HG02588 (cell line): ENCODE data around the gene KLHDC7B.
A peak's percentile ranks its signal among the peaks of the same experiment; 100 is the strongest.

Source experiments
- ATAC-seq: cut with Tn5 transposase; IDR thresholded peaks from one replicate; pipeline ENCODE4 v1.9.1; 2021; ENCODE audit warnings: mild to moderate bottlenecking, moderate library complexity; ENCODE audit not compliant: unreplicated experiment

Gene KLHDC7B

DNA sequence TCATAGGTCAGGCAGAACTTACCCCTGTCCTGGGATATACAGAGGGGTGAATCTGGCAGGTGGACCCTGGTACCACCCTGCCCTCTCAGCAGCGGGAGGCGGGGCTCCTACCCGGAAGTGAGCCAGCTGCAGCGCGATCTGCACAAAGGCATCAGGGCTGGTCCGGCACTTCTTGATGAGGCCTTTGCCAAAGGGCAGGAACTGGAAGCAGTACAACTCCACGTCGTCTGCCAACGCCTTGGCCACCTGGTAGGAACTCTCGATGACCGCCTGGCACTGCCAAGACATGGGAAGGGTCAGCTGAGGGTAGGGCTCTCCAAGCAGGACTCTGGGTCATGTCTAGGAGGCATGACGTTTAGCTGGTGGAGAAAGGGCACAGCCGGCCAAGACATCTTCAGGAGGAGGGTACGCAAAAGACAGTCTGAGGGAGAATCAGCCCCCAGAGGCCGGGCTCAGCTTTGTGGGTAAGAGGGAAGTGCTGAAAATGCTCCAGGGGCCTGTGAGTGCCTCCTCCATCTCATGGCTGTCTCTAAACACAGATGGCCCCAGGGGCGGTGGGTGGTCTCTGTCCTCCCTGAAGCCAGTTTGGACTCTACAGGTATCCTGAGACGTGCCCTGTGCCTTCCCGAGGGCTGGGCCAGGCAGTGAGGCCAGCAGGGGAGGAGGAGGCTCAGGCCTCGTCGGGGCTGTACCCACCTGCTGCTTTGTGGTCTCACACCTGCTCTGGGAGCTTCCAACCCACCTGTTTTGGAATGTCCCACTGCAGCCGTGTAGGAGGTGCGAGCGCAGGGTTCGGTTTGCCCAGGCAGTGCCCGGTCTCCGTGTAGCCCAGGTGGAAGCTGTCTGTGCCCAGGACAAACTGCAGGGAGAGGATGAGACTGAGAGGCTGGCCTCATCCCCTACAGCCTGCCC, 25.8 kb downstream of the KLHDC7B start:
- no peak for ATAC-seq

DNA sequence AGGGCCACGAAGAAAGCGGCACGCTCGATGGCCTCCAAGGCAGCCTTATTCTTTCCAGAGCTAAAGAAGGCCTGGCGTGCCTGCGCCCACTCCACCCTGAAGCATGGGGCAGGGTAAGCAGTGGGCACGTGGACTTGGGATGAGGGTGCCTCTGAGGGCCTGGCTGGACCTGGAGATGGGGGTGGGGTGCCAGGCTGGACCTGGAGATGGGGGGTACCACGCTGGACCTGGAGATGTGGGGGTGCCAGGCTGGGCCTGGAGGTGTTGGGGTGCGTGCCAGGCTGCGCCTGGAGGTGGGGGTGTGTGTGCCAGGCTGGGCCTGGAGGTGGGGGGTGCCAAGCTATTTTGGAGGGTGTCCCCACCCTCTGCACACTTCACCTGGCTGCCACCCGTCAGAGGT, 27.3 kb downstream of the KLHDC7B start:
- no peak for ATAC-seq

DNA sequence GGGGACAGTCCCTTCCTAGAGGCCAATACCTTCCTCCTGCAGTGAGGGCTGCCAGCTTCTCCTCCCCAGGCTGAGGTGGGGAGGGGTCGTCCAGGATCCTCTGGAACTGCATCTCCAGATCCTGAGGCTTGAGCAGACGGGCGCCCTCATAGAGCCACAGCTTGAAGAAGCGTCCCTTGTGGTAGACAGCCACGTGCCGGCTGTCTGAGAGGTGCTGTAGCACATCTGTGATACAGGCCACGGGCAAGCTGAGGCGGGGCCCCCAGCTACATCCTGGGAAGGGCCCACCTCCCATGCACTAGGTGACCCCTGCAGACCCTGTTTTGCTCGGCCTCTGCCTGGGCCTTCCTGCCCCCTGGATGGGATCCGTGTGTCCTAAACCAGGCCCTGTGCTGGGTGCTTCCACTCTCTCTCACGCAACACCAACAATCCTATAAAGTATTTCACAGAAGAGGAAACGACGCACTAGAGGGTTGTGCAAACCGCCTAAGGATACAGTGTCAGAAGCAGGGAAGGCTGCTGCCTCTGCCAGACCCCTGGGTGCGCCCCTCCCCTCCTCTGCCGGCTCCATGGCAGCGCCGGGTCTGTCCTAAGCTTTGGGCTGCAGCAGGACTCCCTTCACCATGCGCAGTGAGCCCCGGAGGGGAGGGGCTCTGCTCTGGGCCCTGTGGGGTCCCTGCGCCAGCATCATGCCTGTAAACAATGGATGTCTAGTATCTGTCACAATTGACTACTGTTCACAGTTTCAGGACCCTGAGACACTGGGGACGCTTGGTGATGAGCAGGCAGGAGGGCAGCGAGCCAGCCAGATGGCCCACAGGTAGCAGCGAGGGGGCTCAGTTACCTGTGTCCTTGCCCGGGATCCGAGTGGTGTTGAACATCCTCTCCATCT, 28.0 kb downstream of the KLHDC7B start:
- no peak for ATAC-seq

DNA sequence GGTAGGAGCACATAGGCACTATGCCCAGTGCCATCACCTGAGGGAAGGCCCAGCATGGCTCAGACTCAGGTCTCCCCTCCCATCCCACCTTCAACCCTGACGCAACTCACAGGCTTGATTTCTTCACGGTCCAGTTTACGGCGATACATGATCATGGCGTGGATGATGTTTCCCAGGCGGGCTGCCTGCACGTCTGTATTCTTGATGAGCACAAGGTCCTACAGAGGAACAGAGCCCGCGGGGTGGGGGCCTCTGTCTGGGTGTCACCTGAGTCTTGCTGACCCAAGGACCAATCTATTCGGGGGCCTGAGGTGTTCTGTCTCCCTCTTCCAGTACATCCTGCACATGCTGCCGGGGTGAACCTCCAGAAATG, 28.7 kb downstream of the KLHDC7B start:
- no peak for ATAC-seq

DNA sequence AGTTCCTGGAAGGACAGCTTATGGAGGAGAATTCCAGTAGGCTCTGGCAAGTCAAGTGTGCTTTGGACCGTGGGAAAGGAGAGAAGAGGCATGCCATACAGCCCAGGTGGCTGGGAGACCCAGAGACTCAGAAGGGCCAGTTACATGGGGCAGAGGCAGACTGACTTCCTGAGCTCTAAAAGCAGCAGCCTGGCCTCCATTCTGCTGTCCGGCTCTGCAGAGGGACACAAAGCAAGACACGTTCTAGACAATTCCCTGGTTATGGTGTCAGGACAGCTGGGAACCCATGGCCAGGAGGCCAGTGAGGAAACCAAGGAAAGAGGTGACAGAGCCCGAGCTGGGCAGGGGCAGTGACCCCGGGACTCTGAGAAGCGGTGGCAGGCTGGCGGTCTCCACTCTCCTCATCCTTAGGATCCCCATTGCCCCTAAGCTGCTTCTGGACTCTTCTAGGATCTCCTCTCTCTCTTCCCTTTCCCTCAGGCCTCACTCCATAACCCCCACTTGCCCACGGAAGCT, 29.8 kb downstream of the KLHDC7B start:
- ATAC-seq, result no peak

DNA sequence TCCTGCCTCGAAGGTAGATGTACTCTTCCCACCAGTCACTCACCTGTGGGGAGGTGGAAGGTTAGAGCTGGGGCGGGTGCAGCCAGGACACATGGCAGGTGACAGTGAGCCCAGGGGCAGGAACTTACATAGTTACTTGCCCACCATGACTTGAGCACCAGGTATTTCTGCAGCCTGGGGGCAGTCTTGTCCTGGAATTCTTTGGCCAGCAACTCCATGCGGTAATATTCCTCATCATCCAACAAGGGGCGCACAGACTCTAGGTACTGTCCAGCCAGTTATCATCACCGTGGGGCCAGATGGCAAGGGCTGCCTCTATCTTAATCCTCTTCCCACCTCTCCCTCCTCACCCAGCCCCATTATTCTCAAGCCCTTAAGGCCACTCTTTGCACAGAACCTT, 30.4 kb downstream of the KLHDC7B start:
- no peak for ATAC-seq

DNA sequence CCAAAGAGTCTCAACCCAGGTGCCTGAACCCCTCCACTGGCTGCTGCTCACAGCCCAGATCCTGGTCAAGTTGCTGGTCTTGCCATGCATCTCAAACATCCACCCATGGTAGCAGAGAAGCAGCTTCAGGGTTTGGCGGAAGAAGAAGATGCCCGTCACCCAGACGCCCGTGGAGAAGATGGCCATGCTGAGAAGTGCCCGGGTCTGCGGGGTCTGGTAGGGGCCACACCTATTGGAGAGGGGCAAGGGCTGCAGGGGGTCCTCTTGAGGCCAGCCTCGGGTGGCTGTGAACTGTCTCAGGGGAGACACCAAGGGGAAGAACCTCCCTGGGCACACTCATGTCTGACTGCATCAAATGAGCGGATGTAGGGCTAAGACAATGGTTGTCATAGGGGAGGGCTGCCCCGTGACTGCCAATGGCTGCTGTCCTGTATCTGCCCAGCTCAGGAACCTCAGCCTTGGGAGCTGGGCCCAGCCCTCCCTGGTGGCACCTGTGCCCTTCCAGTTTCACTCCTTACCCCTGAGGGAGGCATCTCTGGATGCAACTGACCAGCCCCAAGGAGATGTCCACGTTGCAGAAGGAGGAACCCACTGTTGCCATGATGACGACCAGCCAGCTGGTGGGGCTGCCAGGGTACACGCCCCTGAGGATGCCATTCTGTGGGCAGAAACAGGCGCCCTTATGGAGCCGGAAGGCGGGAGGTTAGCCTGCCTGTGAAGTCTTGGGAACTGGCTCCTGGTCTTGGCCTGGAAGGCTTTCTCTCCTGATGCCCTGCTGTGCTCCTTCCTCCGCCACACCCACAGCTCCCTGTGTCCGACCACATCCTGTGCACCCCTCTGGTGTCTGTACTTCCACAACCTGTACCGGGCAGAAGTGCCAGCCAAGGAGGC, 31.4 kb downstream of the KLHDC7B start:
- no peak for ATAC-seq

DNA sequence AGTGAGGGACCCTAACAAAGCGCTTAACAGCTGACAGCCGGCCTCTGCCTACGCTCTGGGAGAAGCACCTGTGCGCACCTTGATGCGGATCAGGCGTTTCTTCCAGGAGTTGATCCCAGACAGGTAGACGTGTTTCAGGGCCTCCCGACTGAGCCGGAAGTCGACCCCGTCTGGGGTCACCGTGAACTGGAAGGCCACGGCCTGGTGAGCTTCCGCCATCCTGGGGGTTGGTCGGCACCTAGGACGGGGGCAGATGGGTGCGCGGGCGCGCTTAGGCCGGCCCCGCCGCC, 31.9 kb downstream of the KLHDC7B start:
- ATAC-seq, result no peak

DNA sequence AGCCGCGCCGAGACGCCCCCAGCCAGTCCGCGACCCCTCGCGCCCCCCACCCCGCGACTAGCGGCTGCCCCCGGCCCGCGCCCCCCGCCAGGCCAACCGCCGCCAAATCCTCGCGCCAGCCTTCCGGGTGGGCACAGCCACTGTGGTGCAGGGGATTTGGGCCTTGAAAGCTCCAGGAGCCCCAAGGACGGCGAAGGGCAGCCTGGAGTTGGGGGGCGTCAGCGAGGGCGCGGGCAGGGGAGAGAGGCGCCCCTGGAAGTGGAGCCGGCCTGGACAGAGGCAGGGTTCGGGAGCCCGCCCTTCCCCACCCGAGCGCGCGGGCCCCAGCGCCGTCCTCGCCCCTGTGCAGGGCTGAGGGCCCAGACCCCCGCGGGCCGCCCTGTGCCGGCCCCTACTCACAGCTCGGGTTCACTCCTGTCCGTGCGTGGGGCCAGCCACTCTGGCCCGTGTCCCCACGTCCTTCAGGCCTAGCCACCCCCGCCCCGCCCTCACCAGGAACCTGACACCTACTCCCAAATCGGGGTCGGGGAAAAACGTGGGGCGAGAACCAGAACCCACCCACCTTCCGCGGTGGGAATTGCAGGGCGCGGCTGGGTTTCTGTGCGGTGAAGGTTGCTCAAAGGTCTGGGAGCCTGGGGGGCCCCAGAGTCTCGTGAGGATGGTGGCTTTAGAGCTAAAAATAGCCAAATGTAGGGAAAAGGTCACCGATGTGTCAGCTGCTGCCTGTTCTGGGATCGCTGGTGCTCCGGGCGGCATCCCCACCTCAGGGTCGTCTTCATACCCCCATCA, 32.5 kb downstream of the KLHDC7B start, which contains the start of gene CPT1B:
TSS of gene CPT1B (minus strand) at position 441 of the 789 bp plus-strand sequence. CDS start 512 bp downstream, outside the sequence.
- ATAC-seq, result no peak

DNA sequence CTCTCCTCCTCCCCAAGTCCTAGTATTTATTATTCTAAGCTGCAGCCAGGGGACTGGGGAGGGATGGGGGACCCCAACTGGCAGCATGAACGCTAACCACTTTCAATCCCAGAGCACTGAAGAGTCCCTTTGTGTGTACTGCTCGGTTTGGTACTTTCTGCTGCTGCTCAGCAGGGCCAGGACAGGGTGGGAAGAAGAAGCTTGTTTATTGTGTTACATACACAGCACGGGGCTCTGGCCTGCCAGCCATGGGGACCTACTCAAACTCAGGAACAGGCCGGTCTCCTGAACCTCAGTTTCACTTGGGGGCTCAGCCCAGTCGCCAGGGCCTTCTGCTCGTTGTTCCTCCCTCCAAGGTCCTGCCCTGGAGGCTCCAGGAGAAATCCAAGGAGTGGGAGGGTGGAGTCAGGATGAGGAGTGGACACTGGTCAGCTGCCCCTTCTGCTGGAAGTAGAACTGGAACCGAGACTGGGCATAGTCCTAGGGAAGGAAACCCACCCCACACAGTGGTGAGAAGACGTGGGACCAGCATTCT, 33.1 kb downstream of the KLHDC7B start:
- no peak for ATAC-seq

DNA sequence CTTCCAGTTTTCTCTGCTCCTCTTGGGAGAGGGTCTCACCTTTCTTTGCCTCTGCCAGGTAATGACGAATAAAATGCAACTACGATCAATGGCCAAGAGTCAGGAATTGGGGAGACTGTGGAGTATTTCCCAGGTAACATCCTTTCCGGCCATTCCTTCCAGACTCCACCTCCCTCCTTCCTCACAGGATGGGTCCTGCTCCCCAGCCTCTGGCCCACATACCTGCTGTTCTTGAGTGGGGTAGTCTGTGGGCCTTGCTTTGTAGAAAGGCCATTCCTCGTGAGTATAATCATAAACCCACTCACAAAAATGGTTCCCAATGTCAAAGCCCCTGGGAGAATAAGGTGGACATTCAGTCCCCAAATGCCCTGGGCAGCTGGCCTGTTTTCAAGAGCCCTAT, 34.1 kb downstream of the KLHDC7B start:
- no peak for ATAC-seq

DNA sequence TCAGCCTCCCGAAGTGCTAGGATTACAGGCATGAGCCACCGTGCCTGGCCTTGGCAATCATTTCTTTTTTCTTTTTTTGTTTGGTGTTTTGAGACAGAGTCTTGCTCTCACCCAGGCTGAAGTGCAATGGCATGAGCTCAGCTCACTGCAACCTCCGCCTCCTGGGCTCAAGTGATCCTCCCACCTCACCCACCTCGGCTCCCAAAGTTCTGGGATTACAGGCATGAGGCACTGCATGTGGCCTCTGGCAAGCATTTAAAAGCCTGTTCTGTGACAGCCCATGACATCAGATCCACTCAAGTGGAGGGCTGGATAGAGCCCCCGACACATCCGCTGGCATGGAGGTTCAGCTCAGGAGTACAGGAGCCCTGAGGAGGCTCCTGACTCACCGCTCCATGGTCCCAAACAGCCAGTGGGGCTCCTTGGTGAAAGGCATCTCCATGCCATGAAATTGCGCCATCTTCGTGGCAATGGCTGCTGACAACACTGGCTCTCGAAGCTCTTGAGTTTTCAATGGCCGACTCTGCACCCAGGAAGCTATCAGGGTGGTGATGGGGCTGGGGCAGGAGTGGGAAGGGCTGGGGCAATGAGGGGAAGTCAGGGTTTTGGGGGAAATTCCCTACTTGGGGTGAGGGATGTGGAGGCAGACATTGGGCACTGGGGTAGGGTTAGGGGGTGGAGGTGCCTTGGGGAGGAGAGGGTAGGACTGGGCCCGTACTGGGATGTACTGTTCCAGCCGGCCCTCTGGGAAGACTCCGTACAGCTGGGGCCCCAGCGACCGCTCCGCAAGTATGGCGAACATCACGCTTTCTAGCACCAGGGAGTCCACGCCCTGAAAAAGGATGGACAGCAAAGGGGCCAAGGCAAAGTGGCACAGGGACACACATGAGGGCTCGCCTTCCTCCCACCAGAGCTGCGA, 35.6 kb downstream of the KLHDC7B start:
- ATAC-seq, result no peak

DNA sequence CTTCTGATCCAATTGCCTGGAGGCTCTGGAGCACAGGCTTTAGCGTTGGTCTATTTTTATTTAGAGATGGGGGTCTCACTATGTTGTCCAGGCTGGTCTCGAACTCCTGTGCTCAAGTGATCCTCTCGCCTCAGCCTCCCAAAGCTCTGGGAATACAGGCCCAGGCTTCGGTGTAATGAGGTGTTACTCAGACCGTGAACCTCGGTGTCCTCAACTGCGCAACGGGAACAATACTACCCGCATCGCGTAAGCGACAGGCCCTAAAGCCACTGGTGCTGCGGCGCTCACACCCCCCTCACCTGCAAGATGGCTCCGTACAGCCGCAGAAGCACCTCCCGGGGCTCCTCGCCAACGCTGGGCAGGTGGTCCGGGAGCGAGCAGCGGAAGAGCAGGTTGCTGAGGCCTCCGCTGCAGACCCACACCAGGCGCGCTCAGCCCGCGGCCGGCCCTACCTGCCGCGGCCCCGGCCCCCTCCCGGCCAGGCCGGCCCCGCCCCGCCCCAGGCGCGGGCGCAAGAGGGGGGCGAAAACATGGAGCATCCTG, 36.3 kb downstream of the KLHDC7B start:
- ATAC-seq, result peak; percentile 31

DNA sequence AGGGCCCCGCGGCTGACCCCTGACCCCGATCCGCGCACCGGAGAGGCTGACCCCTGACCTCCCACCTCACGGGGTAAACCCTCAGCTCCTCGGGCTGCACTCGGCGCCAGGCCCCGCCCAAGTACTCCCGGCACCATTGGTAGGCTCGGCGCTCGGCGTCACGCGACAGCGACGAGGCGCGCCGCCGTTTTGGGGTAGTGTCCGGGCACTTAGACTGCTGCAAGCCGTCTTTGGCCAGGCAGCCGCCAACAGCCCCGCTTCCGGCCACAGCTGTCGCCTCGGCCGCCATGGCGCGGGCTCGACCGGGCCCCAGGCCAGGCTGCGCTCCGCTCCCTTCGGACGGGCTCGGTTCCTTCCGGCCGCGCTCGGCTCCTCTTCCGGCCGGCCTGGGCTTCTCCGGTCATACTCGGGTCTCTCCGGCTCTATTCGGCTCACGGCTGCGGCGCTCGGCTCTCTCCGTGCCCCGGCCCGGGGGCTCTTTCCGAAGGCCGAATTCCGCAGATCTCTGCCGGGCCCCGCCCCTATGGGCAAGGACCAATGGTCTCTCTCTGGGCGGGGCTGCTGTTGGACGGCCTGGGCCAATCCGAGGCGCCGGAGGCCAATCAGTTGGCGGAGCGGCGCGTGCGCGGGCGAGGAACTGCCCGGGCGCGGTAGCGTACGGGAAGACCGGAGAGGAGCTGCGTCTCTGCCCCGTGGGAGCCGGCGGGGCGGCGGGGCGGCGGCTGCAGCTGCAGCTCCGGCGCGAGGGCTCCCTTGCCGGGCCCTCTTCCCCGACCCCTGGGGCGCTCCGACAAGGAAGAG, 37.0 kb downstream of the KLHDC7B start, which contains the start of gene CHKB:
TSS of gene CHKB (minus strand) at position 357 of the 801 bp plus-strand sequence. CDS start at position 289, 68 bp downstream.
- ATAC-seq, result peak; percentile 89

DNA sequence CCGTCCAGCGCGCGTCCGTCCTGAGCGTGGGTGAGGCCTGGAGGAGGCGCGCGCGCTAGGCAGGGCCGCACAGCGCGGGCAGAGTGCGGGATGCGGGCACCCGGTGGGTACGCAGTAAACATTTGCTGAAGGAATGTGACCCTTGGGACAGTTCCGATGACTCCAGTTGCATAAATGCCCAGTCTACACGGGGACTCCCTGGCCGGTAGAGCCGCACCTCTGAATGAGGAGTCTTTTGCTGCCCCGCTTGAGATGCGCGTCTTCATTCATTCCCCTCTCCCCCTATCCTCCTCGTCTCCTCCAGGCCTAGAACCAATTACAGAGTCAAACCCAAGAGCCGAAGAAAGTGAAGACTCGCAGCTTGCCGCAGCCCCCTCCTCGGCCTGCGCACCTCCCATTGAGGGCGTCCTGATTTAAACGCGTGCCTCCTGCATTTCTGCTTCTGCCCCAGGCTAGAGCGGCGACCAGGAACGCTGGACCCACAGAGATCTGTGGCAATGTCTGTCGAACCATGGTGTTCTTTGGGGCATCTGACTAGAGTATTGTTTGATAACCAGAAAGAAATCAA, 37.7 kb downstream of the KLHDC7B start:
- peak; percentile 16 for ATAC-seq

DNA sequence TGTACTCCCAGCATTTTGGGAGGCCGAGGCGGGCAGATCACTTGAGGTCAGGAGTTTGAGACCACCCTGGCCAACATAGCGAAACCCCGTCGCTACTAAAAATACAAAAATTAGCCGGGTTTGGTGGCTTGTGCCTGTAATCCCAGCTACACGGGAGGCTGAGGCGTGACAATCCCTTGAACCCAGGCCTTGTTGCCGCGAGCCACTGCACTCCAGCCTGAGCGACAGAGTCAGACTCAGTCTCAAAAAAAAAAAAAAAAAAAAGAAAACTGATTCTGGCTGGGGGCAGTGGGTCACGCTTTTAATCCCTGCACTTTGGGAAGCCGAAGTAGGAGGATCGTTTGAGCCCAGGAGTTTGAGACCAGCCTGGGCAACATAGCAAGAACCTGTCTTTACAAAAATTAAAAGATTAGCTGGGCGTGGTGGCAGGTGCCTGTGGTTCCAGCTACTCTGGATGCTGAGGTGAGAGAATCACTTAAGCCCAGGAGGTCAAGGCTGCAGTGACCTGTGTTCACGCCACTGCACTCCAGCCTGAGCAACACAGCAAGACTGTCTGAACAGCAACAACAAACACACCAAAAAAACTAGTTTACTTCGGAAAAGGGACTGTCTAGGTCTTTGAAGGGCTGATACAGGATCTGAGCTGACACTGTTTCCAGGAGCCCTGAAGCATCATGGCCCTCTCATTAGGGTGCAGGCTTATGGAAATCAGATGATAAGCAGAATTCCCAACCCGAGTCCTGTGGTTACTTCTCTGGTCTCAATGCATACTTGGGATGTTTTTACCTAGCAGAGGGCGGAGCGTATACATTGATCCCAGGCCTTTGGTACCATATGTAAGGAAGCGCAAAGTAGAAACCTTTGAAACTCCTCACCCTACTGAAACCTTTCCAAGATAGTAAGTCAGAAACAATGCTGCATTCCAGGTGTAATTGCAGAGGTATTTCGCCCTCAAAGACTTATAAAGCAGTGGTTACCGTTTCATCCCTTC, 38.7 kb downstream of the KLHDC7B start:
- no peak for ATAC-seq
